Prostate gland (tissue), 2 donors: Measurements from ENCODE around the gene OVCH2.

Source experiments
- CTCF ChIP-seq, 4 experiments: fragments of 200-600 bp in 2 of 4; fragments of 450-650 bp in 2 of 4; sonication (generic) in 2 of 4; IDR thresholded peaks; 1 replicate in 3 of 4; 2 replicates in 1 of 4; pipeline ENCODE4 v1.5.1; 2016 to 2019; ENCODE audit warnings: antibody characterized with exemption in 4 of 4, mild to moderate bottlenecking in 2 of 4, moderate library complexity in 2 of 4
- POLR2A ChIP-seq: fragments of 450-650 bp; IDR thresholded peaks from one replicate; pipeline ENCODE4 v1.6.1; 2016; ENCODE audit warnings: antibody characterized with exemption, mild to moderate bottlenecking
- POLR2AphosphoS5 ChIP-seq: sonication (generic); formaldehyde crosslinking; IDR thresholded peaks from one replicate; pipeline ENCODE4 v1.6.1; 2017; ENCODE audit warnings: antibody characterized with exemption

GRCh38 chr11:7648264-7648663, 58.0 kb downstream of the OVCH2 start:
- TF ChIP-seq POLR2AphosphoS5, result no peak
- no peak for TF ChIP-seq CTCF (IDR thresholded peaks at IDR 0.05)
- TF ChIP-seq POLR2A, result no peak
